Stimulated activated CD4-positive, alpha-beta T cell treated with anti-CD3 and anti-CD28 coated beads, Interleukin-1b, Interleukin-23, amount 100 ng/mL, for 48 hours (primary cell): ENCODE results near the gene HYAL3.

Experiments
- DNase-seq: peaks from one replicate; pipeline ENCODE4 v3.0.0-alpha.2; 2020

The HYAL3 gene

GRCh38 chr3:50298836-50299637, at the start of gene HYAL3, which contains the start of gene NAA80:
HYAL3 (minus strand) TSS chr3:50299405; CDS start chr3:50295602, 3,803 bp downstream.
NAA80 (minus strand) TSS chr3:50299405; CDS start chr3:50297463, 1,942 bp downstream.
- peak; percentile 100 for DNase-seq

- peak; percentile 74 for DNase-seq
Observed at GRCh38 chr3:50347187-50347813, 48.1 kb upstream of the HYAL3 start.

- DNase-seq: peak; percentile 79
Observed at GRCh38 chr3:50345586-50346234, 46.5 kb upstream of the HYAL3 start, which contains the start of gene ZMYND10. ZMYND10 (minus strand) TSS chr3:50345732; CDS start chr3:50345579, 153 bp downstream.

GRCh38 chr3:50345008-50345407, 45.8 kb upstream of the HYAL3 start:
- no peak for DNase-seq

GRCh38 chr3:50342813-50343633, 43.8 kb upstream of the HYAL3 start:
- DNase-seq: no peak

GRCh38 chr3:50341996-50342650, 42.9 kb upstream of the HYAL3 start:
- DNase-seq: no peak

- DNase-seq: no peak
Observed at GRCh38 chr3:50341537-50341936, 42.3 kb upstream of the HYAL3 start.

- DNase-seq: peak; percentile 60
Observed at GRCh38 chr3:50340448-50341329, 41.5 kb upstream of the HYAL3 start, which contains the start of gene RASSF1. RASSF1 (minus strand) TSS chr3:50340836; CDS start chr3:50340805, 31 bp downstream.

GRCh38 chr3:50340147-50340447, 40.9 kb upstream of the HYAL3 start:
- DNase-seq: no peak

GRCh38 chr3:50339485-50340146, 40.4 kb upstream of the HYAL3 start:
- no peak for DNase-seq

GRCh38 chr3:50338965-50339364, 39.8 kb upstream of the HYAL3 start:
- no peak for DNase-seq

GRCh38 chr3:50337175-50337861, 38.1 kb upstream of the HYAL3 start:
- peak; percentile 97 for DNase-seq

GRCh38 chr3:50336452-50337174, 37.4 kb upstream of the HYAL3 start:
- DNase-seq: no peak

- no peak for DNase-seq
Observed at GRCh38 chr3:50334339-50335075, 35.3 kb upstream of the HYAL3 start.

- no peak for DNase-seq
Observed at GRCh38 chr3:50333744-50334328, 34.6 kb upstream of the HYAL3 start.

GRCh38 chr3:50331364-50331907, 32.2 kb upstream of the HYAL3 start:
- no peak for DNase-seq

- no peak for DNase-seq
Observed at GRCh38 chr3:50330330-50330729, 31.1 kb upstream of the HYAL3 start.
